Adrenal gland (tissue), 12 donors: ENCODE results near the gene FAS. TPM values are rescaled to one million over a fixed set of nuclear protein-coding genes. Genes with fewer than 3 reads are reported as not detected.

Source experiments
- DNase-seq, 7 donors: peaks; one replicate each; pipeline ENCODE4 v3.0.0-alpha.2; 2019 to 2020
- H3K27ac ChIP-seq, 5 donors: fragments of 200-600 bp; sonication (generic) in 4 of 5; 1 replicate in 3 of 5; 2 replicates in 2 of 5; pipeline versions ENCODE4 v1.5.1 to v1.8.0; 2016 to 2020; ENCODE audit warnings: mild to moderate bottlenecking in 1 of 5
- H3K27me3 ChIP-seq: fragments of 200-600 bp; 2 replicates; pipeline ENCODE4 v1.8.0; 2021
- H3K36me3 ChIP-seq, 2 donors: fragments of 200-600 bp; replicated peaks in 1 of 2; 1 replicate in 1 of 2; 2 replicates in 1 of 2; pipeline versions ENCODE4 v1.5.1 to v1.8.0; 2018 to 2022
- H3K4me1 ChIP-seq, 2 donors: fragments of 200-600 bp; replicated peaks in 1 of 2; 1 replicate in 1 of 2; 2 replicates in 1 of 2; pipeline versions ENCODE4 v1.5.1 to v1.8.0; 2018 to 2021
- H3K4me3 ChIP-seq, 4 donors: fragments of 200-600 bp; sonication (generic) in 3 of 4; one replicate each; pipeline ENCODE4 v1.5.1; 2016 to 2018
- H3K9me3 ChIP-seq, 3 donors: fragments of 200-600 bp; sonication (generic) in 1 of 3; replicated peaks in 1 of 3; 1 replicate in 2 of 3; 2 replicates in 1 of 3; pipeline versions ENCODE4 v1.5.1 to v1.8.0; 2016 to 2021
- POLR2A ChIP-seq, 2 donors: fragments of 450-650 bp; IDR thresholded peaks; one replicate each; pipeline ENCODE4 v1.6.1; 2017; ENCODE audit warnings: antibody characterized with exemption in 2 of 2, mild to moderate bottlenecking in 2 of 2, moderate library complexity in 1 of 2
- WGBS, 4 donors: extraction: QIAGEN DNeasy Blood & Tissue Kit in 2 of 4; methylation state at CpG; one replicate each; pipeline versions ENCODE4 v1.1.5 to v1.1.7; 2013 to 2017; 5-methylcytosine and 5-hydroxymethylcytosine counted together
- intact Hi-C, 2 donors: fragments of 100-400 bp; cut with DNase I; formaldehyde crosslinking; loops; one replicate each; pipeline versions ENCODE4 v1.14.1 to v1.15.0; 2022 to 2023
- polyA plus RNA-seq, 3 donors: library from polyadenylated mRNA; stranded (reverse); fragments of 200-250 nt in 2 of 3; fragments of 350-450 nt in 1 of 3; fragmentation: Illumina TruSeq in 1 of 3; extraction: RNeasy Lipid Tissue Mini Kit (QIAGEN cat#74804) in 1 of 3; gene quantifications; one replicate each; pipeline ENCODE4 v1.2.3, GENCODE V29; 2013 to 2014
- total RNA-seq, 9 donors: library from RNA; depleted of rRNA in 4 of 9; stranded (reverse); fragments of >200 nt in 4 of 9; fragments of 120-200 nt in 1 of 9; fragmentation: NEBNext Ultra II Directional in 1 of 9; extraction: Animal tissue kit (Norgen Biotek cat#: 25700) in 1 of 9; gene quantifications; one replicate each; pipeline versions ENCODE4 v1.1.0 to v1.2.4, GENCODE V29; 2013 to 2023
- TF ChIP-seq, protein P1 (sequence below), 6 experiments: fragments of 450-650 bp in 4 of 6; fragments of 200-600 bp in 2 of 6; sonication (generic) in 1 of 6; IDR thresholded peaks; 1 replicate in 5 of 6; 2 replicates in 1 of 6; pipeline versions ENCODE4 v1.5.1 to v1.8.0; 2016 to 2021; ENCODE audit warnings: antibody characterized with exemption in 6 of 6, mild to moderate bottlenecking in 2 of 6, moderate library complexity in 1 of 6
- donor health status: healthy with polysubstance abuse.
- donor health status: Bipolar disorder and iron deficiency.
- donor health status: DM: yes; HTN: yes; CAD: no.
- donor health status: DM: no; HTN: no; CAD: no.
- donor health status: DM: no; HTN: no; CAD: no.
- donor health status: DM: yes; HTN: yes; CAD: no.

The FAS gene
- total and polyA plus RNA-seq, 12 donors = 9.8 to 236 (median 49.5) TPM

DNA sequence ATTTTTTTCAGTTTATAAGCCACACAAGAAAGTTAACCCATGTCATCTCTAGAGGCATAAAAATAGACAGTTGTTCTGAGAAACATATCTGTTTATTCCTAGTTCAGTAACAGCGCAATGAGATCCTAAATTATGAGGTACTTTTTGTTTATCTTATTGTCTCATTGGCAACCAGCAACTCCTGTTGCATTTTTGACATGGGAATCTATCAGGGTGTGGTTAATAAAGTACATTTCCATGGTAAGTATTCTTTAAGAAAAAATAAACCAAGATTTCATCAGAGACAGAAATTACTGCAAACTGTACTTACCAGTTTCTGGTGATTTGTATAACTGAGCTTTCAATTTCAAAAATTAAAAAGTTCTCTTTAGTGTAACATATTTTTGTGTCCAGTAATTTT, 9.0 kb downstream of the FAS start:
- H3K4me3 ChIP-seq = no peak overlapping the region
- 49 to 89% (median 74%) methylated on average over 1 of the region's 1 CpG for WGBS, 4 donors
- no peak for DNase-seq
- no peaks in the 10 kb centered on the region for H3K27me3 ChIP-seq
- peaks cover 25 to 65% of the 10 kb centered on the region in 2 donors for H3K4me1 ChIP-seq
- no peaks in the 10 kb centered on the region for H3K9me3 ChIP-seq
- H3K36me3 ChIP-seq = peaks cover 0 to 7% of the 10 kb centered on the region in 2 donors
- no peak for TF ChIP-seq POLR2A (IDR thresholded peaks at IDR 0.05)
- TF ChIP-seq, protein P1, sequence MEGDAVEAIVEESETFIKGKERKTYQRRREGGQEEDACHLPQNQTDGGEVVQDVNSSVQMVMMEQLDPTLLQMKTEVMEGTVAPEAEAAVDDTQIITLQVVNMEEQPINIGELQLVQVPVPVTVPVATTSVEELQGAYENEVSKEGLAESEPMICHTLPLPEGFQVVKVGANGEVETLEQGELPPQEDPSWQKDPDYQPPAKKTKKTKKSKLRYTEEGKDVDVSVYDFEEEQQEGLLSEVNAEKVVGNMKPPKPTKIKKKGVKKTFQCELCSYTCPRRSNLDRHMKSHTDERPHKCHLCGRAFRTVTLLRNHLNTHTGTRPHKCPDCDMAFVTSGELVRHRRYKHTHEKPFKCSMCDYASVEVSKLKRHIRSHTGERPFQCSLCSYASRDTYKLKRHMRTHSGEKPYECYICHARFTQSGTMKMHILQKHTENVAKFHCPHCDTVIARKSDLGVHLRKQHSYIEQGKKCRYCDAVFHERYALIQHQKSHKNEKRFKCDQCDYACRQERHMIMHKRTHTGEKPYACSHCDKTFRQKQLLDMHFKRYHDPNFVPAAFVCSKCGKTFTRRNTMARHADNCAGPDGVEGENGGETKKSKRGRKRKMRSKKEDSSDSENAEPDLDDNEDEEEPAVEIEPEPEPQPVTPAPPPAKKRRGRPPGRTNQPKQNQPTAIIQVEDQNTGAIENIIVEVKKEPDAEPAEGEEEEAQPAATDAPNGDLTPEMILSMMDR (IDR thresholded peaks at IDR 0.05) = no peak
- H3K27ac ChIP-seq = no peak overlapping the region
- intact Hi-C loops = no loop called here

DNA sequence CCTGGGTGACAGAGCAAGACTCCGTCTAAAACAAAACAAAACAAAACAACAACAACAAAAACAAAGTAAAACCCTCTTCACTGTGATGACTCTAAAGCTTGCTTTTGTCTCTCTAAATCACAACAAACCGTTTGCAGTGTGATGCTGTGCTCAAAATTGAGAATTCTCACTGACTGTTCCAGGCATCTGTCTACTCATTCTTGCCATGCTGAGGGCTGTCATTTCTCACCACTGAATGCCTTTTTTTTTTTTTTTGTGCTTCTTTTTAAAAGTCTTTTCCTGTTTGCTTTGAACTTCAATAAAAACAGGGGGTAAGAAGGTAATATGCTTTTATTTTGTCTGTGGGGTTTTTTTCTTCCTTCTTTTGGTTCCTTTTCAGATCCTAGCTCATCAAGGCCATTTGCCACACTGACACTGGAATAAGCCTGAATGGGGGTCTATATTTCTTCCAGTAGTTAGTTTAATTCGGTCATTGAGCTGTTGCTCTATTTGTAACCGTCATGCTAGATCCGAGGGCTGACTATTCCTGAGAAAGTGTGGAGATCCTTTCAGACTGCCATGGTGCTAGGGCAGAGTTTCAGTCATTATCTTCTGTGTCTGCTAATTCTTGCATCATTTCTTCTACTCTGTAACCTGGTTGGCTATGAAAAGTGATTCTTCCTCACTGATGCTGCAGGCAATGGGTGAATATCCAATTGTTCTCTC, 10.6 kb downstream of the FAS start:
- H3K27ac ChIP-seq = peak overlapping the region in 3 of 5 donors; percentile 13 to 48 (median 15)
- intact Hi-C loops = no loop called here

DNA sequence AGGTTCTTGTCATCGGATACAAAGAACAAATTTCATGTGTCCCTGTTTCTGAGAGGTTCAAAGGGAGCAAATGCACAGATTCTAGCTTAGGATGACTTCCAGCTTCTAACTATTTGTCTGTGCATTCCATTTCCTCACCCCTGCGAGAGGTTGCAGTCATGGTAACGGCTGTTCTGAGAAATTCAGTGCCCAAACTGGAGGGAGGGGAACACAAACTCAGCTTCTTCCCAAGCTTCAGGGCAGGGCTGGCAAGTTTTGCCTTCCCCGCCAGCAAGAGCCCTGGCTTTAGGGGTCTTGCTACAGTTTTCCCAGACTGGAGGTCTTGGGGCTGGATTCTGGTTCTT, 11.1 kb downstream of the FAS start:
- Histone ChIP-seq H3K27me3 (no peaks in the 10 kb centered on the region), H3K4me1 (peaks cover 21 to 47% of the 10 kb centered on the region in 2 donors), H3K9me3 (no peaks in the 10 kb centered on the region), H3K4me3 (no peak overlapping the region), H3K27ac (peak overlapping the region in 1 of 5 donors; percentile 48), H3K36me3 (peaks cover 0 to 7% of the 10 kb centered on the region in 2 donors)
- DNase-seq = no peak
- 61 to 75% (median 70%) methylated on average over 4 of the region's 4 CpGs for WGBS, 4 donors
- TF ChIP-seq POLR2A (IDR thresholded peaks at IDR 0.05) = no peak
- TF ChIP-seq, protein P1 (IDR thresholded peaks at IDR 0.05) = no peak
- intact Hi-C loops = no loop called here

More for the DNA sequence above, 10.6 kb downstream of the FAS start:
- 47 to 69% (median 63%) methylated on average over 5 of the region's 5 CpGs for WGBS, 4 donors
- H3K9me3 ChIP-seq = no peaks in the 10 kb centered on the region
- TF ChIP-seq, protein P1 (IDR thresholded peaks at IDR 0.05) = no peak
- no peak for TF ChIP-seq POLR2A (IDR thresholded peaks at IDR 0.05)
- peaks cover 25 to 52% of the 10 kb centered on the region in 2 donors for H3K4me1 ChIP-seq
- H3K27me3 ChIP-seq = no peaks in the 10 kb centered on the region
- no peak overlapping the region for H3K4me3 ChIP-seq
- DNase-seq = no peak
- H3K36me3 ChIP-seq = peaks cover 0 to 7% of the 10 kb centered on the region in 2 donors

DNA sequence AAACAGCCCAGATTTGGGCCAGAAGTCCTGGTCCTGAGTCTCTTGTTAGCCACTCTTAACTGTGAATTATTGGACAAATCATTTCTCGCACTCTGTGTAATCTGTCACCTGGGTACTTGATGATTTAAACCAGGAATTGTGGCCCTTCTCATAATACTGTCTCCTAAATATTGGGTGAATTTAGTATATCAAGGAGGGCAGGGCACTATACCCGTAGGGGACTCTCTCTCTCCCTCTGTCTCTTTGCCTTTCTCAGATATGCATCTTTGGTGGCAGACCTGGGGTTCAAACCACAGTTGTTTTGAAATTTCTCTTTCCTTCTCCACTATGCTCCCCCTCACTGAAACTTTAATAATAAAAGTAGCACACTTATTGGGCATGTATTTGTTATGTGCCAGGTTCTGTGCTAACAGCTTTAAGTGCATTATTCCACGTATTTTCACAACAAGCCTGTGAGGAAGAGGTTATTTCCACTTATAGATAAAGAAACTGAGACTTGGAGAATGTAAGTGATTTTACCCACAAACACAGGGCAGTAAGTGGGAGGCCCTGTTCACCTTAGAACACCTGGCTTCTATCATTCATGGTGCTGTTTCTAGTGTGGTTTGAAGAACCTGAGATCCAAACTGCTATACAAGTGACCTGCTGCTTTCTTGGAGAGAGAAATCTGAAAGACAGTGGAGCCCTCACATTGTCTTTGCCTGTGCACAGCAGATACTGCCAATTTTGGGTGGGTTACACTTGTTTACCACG, 11.8 kb downstream of the FAS start:
- no peaks in the 10 kb centered on the region for H3K9me3 ChIP-seq
- H3K36me3 ChIP-seq = peaks cover 0 to 7% of the 10 kb centered on the region in 2 donors
- peaks cover 14 to 47% of the 10 kb centered on the region in 2 donors for H3K4me1 ChIP-seq
- no peak for TF ChIP-seq POLR2A (IDR thresholded peaks at IDR 0.05)
- TF ChIP-seq, protein P1 (IDR thresholded peaks at IDR 0.05) = no peak
- DNase-seq = no peak
- H3K4me3 ChIP-seq = no peak overlapping the region
- 88 to 92% (median 90%) methylated on average over 4 of the region's 4 CpGs for WGBS, 4 donors
- peak overlapping the region in 2 of 5 donors; percentile 11 to 16 for H3K27ac ChIP-seq
- intact Hi-C loops = no loop called here
- H3K27me3 ChIP-seq = no peaks in the 10 kb centered on the region
